ENCODE data around the gene KCNK6. TPM values are rescaled to one million over a fixed set of nuclear protein-coding genes. Genes with fewer than 3 reads are reported as not detected.
A peak's percentile ranks its signal among the peaks of the same experiment; 100 is the strongest.

The KCNK6 gene
- total and polyA plus RNA-seq, 2 donors (not counting 3 experiments of a cell fraction or from before 2014, with no cell fraction given): 7.4 to 11.3 TPM

DNA sequence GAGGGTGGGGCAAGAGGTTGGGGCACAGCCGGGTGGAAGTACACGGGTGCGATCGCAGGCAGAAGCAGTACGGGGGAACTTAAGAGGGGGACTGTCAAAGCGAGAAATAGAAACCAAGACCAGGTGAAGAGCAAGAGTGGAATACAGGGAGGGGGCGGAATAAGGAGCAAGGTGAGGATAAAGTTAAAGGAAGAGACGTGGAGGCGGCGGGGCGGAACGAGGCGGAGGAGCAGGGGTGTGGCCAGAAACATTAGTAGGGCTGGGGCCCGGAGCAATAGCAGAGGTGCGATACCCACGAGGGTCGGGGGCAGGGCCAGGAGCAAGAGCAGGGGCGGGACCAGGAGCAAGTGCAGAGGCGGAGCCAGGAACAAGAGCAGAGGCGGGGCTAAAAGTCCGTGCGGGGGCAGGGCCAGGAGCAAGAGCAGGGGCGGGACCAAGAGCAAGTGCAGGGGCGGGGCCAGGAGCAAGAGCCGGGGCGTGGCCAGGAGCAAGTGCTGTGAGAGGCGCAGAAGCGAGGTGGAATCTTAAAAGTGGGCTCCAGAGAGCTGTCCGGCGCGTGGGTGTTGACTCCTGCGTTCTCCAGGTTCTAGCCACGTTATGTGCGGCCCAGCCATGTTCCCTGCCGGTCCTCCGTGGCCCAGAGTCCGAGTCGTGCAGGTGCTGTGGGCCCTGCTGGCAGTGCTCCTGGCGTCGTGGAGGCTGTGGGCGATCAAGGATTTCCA lies 17.2 kb downstream of the KCNK6 start:
- peak; percentile 95 for DNase-seq (ENCODE audit: low read depth, low spot score)
- CTCF ChIA-PET: interaction anchor here (0.7 to 4.1 kb wide), 7 partner anchors 16 to 435 kb away, joined by 3 to 123 read pairs (median 13); partner anchors contain the start of genes KCNK6, PPP1R14A and PSMD8
- H3K9me1 ChIP-seq (replicated peaks; ENCODE audit: control insufficient read depth, extremely low read depth, insufficient read depth, low read length): no peaks in the 10 kb centered on the region
- H3K4me2 ChIP-seq (ENCODE audit: insufficient read depth, low read length): peak overlapping the region; percentile 87
- H3K79me2 ChIP-seq (ENCODE audit: control insufficient read depth, insufficient read depth, low read length): no peaks in the 10 kb centered on the region
- peak overlapping the region; percentile 52 to 83 (median 75) for H3K4me3 ChIP-seq (replicated peaks in 1 of 3; ENCODE audit: insufficient read depth in 1 of 3, low read depth in 1 of 3, low read length in 3 of 3)
- H3K9ac ChIP-seq (replicated peaks; ENCODE audit: extremely low read depth, insufficient read depth, low read length): peak overlapping the region; percentile 45
- dilution Hi-C loops (cut with MboI; ENCODE audit: extremely low pct_ligation_motif_present, low sequenced_read_pairs) (no loop called here), intact Hi-C loops (cut with micrococcal nuclease) (loop anchor here (1.0 to 10.0 kb wide), 3 partner anchors 26 to 192 kb away; partner anchors contain the start of genes GGN and SPRED3)
- POLR2A ChIA-PET: interaction anchor here (0.6 to 1.2 kb wide), 2 partner anchors 37 to 88 kb away, joined by 3 to 9 read pairs; partner anchors contain the start of gene PSMD8
- peak; percentile 96 for FAIRE-seq
- H2AFZ ChIP-seq (ENCODE audit: low read depth, low read length): peak overlapping the region; percentile 99
- no peaks in the 10 kb centered on the region for H4K20me1 ChIP-seq (replicated peaks; ENCODE audit: control insufficient read depth, extremely low read depth, insufficient read depth, low read length)
- H3K9me3 ChIP-seq (replicated peaks; ENCODE audit: control insufficient read depth, insufficient read depth, low read length): no peaks in the 10 kb centered on the region
- H3K27me3 ChIP-seq (ENCODE audit: control insufficient read depth in 2 of 2, insufficient read depth in 2 of 2, low read length in 2 of 2): no peaks in the 10 kb centered on the region
- BruUV-seq (replicated peaks): no TSS peak
- H3K4me1 ChIP-seq (ENCODE audit: control insufficient read depth, extremely low read depth, insufficient read depth, low read length): peaks cover 3% of the 10 kb centered on the region
- H3K27ac ChIP-seq (ENCODE audit: insufficient read depth, low read depth, low read length): peak overlapping the region; percentile 22
- TF ChIP-seq POLR2AphosphoS5 (IDR thresholded peaks at IDR 0.05; ENCODE audit: insufficient read depth, low read depth, low read length): no peak
- TF ChIP-seq, protein P1, sequence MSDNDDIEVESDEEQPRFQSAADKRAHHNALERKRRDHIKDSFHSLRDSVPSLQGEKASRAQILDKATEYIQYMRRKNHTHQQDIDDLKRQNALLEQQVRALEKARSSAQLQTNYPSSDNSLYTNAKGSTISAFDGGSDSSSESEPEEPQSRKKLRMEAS (IDR thresholded peaks at IDR 0.05; ENCODE audit: insufficient read depth, insufficient read length): peak; percentile 10
- no peaks in the 10 kb centered on the region for H3K36me3 ChIP-seq (ENCODE audit: control insufficient read depth in 2 of 2, extremely low read depth in 1 of 2, insufficient read depth in 2 of 2, low read length in 2 of 2)

DNA sequence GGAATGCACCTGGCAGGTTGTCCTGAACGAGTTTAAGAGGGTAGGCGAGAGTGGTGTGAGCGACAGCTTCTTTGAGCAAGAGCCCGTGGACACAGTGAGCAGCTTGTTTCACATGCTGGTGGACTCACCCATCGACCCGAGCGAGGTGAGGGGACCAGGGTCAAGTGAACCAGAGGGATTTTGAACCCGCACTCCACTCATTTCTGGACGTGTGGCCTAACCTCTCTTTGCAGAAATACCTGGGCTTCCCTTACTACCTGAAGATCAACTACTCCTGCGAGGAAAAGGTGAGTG lies 17.7 kb downstream of the KCNK6 start:
- no peaks in the 10 kb centered on the region for H3K9me1 ChIP-seq (replicated peaks; ENCODE audit: control insufficient read depth, extremely low read depth, insufficient read depth, low read length)
- no peak for FAIRE-seq
- no peaks in the 10 kb centered on the region for H3K36me3 ChIP-seq (ENCODE audit: control insufficient read depth in 2 of 2, extremely low read depth in 1 of 2, insufficient read depth in 2 of 2, low read length in 2 of 2)
- H3K4me2 ChIP-seq (ENCODE audit: insufficient read depth, low read length): peak overlapping the region; percentile 36
- H3K9ac ChIP-seq (replicated peaks; ENCODE audit: extremely low read depth, insufficient read depth, low read length): no peak overlapping the region
- no peaks in the 10 kb centered on the region for H4K20me1 ChIP-seq (replicated peaks; ENCODE audit: control insufficient read depth, extremely low read depth, insufficient read depth, low read length)
- DNase-seq (ENCODE audit: low read depth, low spot score): no peak
- ChIA-PET POLR2A (no interaction called here), CTCF (interaction anchor here (0.7 to 1.3 kb wide), 2 partner anchors 37 to 435 kb away, joined by 3 read pairs; partner anchors contain the start of gene PSMD8)
- no TSS peak for BruUV-seq (replicated peaks)
- no peak overlapping the region for H3K27ac ChIP-seq (ENCODE audit: insufficient read depth, low read depth, low read length)
- H3K79me2 ChIP-seq (ENCODE audit: control insufficient read depth, insufficient read depth, low read length): no peaks in the 10 kb centered on the region
- H2AFZ ChIP-seq (ENCODE audit: low read depth, low read length): peak overlapping the region; percentile 86
- dilution Hi-C loops (cut with MboI; ENCODE audit: extremely low pct_ligation_motif_present, low sequenced_read_pairs): no loop called here
- H3K4me3 ChIP-seq (replicated peaks in 1 of 3; ENCODE audit: insufficient read depth in 1 of 3, low read depth in 1 of 3, low read length in 3 of 3): no peak overlapping the region
- intact Hi-C loops (cut with micrococcal nuclease): loop anchor here (10.0 kb wide), 1 partner anchor 193 kb away; no protein-coding TSS in a partner anchor
- H3K27me3 ChIP-seq (ENCODE audit: control insufficient read depth in 2 of 2, insufficient read depth in 2 of 2, low read length in 2 of 2): no peaks in the 10 kb centered on the region
- TF ChIP-seq, protein P1 (IDR thresholded peaks at IDR 0.05; ENCODE audit: insufficient read depth, insufficient read length): no peak
- no peak for TF ChIP-seq JUN (IDR thresholded peaks at IDR 0.05; ENCODE audit: borderline replicate concordance, insufficient read depth, insufficient read length, low read depth)
- TF ChIP-seq POLR2AphosphoS5 (IDR thresholded peaks at IDR 0.05; ENCODE audit: insufficient read depth, low read depth, low read length): no peak
- no peak for TF ChIP-seq POLR2A (IDR thresholded peaks at IDR 0.05; ENCODE audit: low read depth, low read length)
- TF ChIP-seq MYC (IDR thresholded peaks at IDR 0.05; ENCODE audit: low read depth, low read length): no peak
- TF ChIP-seq GATA2 (IDR thresholded peaks at IDR 0.05; ENCODE audit: insufficient read depth, insufficient read length, low read depth, low read length): no peak
- no peak for TF ChIP-seq FOS (IDR thresholded peaks at IDR 0.05; ENCODE audit: borderline replicate concordance, insufficient read depth, low read length)
- TF ChIP-seq, protein P2, sequence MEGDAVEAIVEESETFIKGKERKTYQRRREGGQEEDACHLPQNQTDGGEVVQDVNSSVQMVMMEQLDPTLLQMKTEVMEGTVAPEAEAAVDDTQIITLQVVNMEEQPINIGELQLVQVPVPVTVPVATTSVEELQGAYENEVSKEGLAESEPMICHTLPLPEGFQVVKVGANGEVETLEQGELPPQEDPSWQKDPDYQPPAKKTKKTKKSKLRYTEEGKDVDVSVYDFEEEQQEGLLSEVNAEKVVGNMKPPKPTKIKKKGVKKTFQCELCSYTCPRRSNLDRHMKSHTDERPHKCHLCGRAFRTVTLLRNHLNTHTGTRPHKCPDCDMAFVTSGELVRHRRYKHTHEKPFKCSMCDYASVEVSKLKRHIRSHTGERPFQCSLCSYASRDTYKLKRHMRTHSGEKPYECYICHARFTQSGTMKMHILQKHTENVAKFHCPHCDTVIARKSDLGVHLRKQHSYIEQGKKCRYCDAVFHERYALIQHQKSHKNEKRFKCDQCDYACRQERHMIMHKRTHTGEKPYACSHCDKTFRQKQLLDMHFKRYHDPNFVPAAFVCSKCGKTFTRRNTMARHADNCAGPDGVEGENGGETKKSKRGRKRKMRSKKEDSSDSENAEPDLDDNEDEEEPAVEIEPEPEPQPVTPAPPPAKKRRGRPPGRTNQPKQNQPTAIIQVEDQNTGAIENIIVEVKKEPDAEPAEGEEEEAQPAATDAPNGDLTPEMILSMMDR (IDR thresholded peaks at IDR 0.05; ENCODE audit: extremely low read depth in 1 of 2, insufficient read depth in 1 of 2, low read depth in 1 of 2, low read length in 2 of 2): no peak
- no peak for TF ChIP-seq EZH2 (IDR thresholded peaks at IDR 0.05; ENCODE audit: borderline replicate concordance, low read depth, low read length, severe bottlenecking)
- peaks cover 3% of the 10 kb centered on the region for H3K4me1 ChIP-seq (ENCODE audit: control insufficient read depth, extremely low read depth, insufficient read depth, low read length)
- H3K9me3 ChIP-seq (replicated peaks; ENCODE audit: control insufficient read depth, insufficient read depth, low read length): no peaks in the 10 kb centered on the region
